ENCODE measurements around the gene ADORA1.

ADORA1 gene

DNA sequence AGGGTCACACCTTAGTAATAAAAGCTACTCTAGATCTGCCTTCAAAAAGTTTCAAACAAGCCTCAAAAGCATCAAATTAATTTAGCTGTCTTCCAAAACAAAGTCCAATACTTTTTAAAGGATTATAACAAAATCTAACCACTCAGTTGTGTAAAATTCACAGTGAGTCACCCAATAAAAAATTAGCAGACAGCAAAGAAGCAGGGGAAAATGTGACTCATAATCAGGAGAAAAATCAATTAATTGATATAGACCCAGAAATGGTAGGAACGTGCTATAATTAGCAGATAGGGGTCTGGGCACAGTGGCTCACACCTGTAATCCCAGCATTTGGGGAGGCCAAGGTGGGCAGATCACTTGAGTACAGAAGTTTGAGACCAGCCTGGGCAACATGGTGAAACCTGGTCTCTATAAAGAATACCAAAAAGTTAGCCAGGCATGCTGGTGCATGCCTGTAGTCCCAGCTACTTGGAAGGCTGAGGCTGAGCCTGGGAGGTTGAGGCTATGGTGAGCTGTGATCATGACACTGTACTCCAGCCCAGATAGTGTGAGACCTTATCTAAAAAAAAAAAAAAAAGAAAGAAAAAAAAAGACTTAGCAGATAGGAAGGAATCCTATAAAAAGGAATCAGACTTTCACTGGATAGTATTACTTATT is 33.6 kb upstream of the ADORA1 start:
- DNase-seq, result no peak

DNA sequence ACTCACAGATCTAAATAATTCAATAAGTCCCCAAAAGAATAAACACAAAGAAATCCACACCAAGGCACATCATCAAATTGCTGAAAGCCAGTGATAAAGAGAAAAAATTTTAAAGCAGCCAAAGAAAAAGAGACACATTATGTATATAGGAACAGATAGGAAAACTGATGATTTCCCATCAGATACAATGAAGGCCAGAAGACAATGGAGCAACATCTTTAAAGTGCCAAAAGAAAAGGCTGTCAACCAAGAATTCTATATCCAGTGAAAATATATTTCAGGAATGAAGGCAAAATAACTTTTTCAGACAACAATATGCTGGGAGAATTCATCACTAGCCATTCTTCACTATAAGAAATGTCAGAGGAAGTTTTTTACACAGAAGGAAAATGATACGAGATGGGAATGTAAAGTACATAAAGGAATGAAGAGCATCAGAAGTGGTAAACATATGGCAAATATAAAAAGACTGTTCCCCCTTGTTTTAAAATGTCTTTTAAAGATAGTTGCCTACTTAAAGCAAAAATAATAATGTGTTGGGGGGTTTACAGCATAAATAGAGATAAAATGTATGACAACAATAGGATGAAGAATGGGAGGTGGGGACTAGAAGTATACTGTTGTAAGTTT is 32.4 kb upstream of the ADORA1 start:
- DNase-seq, result no peak

DNA sequence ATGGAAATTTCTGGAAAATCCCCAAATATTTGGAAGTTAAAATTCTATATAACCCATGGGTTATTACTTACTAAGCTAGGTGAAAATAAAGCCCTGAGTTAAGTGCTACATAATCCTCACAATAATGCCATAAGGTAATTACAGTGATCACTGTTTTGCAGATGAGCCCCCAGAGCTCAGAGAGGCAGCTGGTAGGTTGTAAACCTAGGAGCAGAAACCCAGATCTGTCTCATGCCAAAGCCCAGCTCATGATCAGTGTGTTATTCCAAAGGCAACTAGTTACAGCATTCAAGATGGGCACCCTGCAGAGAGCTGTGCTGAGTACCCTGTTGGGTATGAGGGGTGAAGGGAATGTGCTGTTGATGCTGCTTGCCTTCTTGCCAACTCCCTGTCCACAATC is 31.0 kb upstream of the ADORA1 start:
- no peak for DNase-seq

DNA sequence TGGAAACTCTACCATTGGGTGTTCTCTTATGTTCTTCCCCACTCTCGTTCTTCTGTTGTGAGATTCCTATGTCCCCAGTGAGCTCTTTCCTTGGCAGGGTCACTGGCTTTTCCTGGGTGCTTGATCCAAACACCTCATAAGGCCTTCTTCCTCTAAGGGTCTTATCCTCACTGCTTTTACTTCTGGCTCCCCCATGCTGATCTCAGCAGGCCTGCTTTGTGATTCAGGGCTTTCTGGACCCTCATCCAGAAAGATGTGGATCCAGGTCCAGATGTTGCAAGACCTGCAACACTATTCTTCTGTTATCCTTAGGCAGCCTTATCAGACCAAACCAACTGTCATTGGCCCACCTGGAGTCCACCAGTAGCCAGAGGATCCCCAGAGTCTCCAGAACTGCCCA is 30.5 kb upstream of the ADORA1 start:
- DNase-seq, result no peak

GRCh38 chr1:203098445-203098844 is 29.1 kb upstream of the ADORA1 start:
- no peak for DNase-seq

DNA sequence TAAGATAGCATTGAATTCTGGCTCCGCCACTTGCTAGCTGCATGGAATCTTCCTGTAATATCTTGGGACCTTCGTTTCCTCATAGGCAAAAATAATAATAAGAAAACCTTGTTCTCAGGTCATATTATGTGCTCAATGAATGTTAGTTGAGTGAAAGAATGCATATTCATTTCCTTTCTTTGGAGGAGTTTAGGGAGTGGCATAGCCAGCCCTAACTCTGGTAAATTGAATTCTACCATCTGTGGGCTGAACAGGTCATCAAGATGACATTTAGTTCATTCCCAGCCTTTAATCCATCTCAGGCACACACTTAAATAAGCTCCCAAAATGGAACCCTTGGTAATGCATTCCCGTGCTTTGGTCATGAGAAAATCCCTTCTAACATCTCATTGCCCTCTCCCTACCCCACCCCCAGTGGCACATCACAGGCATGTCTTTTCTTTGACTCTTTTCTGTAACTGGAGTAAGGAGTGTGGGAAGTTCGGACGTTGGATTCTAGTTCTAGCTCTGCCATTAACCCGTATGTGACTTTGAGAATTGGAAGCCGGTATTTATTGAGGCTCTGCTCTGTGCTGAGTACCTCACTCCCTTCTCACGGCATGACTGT is 28.5 kb upstream of the ADORA1 start:
- DNase-seq, result no peak

GRCh38 chr1:203099805-203100515 is 27.6 kb upstream of the ADORA1 start:
- no peak for DNase-seq

GRCh38 chr1:203100516-203100869 is 27.0 kb upstream of the ADORA1 start:
- DNase-seq, result no peak

DNA sequence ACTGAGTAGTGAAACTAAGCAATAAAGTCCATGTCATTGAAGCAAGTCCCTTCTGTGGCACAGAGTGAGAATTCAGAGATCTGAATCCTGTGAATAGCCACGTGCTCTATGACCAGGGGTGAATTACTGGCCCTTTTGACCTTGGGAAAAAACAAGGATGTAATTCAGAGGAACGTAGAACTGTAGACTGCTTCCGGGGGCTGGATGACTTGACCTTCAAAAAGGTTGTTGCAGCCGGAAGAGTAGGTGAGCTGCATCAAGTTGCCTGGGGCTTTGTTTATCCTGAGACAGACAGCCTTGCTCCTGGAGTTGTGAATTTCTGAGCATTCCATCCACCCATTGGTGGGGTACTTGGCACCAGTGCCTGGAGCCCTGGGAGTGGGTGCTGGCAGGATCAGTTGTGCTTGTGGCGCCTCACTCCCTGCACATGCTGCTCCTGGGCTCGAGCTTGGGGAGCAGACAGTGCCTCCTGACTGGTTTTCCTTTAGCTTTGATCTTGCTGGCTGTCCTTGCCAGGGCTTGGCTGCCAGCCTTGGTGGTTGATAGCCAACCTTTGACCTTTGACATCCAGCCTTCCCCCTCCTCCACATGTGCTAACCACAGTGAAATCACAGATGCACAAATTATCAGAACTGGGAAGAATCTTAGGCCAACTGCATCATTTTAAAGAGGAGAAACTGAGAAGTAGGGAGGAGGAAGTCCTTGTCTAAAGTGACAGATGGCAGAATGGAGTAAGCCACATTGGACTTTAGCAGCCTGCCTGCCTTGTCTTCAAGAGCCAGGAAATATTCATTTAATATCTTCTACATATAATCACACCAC is 25.5 kb upstream of the ADORA1 start:
- DNase-seq, result peak in 8 of 58 donors; percentile 13 to 42 (median 22)

GRCh38 chr1:203103216-203103615 is 24.3 kb upstream of the ADORA1 start:
- peak in 11 of 58 donors; percentile 13 to 67 (median 31) for DNase-seq

- no peak for DNase-seq
Measured at GRCh38 chr1:203103829-203104495, 23.6 kb upstream of the ADORA1 start.

DNA sequence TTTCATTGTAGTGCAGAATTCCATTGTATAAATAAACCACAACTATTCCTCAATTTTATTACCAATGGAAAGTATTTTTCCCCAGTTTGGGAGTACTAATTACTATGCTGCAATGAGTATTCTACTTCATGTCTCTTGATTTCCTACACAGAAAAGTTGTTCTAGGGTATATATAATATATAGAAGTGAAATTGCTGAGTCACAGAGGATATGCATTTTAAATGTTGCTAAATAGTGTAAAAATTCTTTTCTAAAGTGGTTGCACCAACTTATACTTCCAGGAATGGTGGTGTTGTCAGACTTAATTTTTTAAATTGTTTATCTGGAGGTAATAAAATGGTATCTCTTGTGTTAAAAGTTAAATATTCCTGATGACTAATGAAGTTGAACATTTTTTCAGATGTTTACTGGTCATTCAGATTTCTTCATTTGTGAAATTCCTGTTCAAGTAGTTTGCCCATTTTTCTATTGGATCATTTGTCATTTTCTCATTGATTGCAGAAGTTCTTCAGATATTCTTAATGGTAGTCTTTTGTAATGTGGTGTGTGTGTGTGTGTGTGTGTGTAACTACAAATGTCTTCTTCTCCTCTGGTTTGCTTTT is 22.6 kb upstream of the ADORA1 start:
- no peak for DNase-seq

DNA sequence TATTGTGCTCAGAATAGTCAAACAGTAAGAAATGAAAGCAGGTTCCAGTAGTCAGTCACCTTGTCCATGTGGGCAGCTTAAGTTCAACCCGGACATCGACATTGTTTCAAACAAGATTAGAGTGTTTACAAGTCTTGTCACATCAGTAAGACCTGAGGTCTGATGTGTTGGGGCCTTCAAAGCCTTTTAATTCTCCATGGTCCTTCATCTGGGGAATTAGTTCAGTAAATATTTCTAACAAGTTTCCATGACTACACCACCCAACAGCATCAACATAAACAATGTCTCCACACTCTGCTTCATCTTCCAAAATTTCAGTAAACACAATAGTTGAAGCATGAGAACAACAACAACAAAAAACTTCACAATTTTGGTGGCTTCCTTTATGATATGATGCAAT is 15.1 kb upstream of the ADORA1 start:
- no peak for DNase-seq

DNA sequence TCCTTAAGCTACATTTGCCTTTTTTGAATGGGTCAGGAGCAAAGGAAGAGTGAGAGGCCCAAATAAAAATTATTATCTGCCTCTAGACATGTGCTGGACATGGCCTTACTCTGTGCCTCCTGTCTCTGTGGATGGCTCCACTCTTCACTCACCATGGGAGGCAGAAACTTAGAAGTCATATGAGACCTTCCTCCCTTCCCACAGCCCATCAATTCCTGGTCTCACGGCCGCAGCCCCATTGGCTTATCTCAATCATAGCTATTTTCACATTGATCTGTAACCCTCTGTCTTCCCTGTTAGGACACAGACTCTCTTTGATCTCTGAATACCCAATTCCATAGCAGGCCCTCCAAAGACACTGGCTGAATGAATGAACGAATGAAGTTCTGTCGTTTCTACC is 14.2 kb upstream of the ADORA1 start:
- no peak for DNase-seq

DNA sequence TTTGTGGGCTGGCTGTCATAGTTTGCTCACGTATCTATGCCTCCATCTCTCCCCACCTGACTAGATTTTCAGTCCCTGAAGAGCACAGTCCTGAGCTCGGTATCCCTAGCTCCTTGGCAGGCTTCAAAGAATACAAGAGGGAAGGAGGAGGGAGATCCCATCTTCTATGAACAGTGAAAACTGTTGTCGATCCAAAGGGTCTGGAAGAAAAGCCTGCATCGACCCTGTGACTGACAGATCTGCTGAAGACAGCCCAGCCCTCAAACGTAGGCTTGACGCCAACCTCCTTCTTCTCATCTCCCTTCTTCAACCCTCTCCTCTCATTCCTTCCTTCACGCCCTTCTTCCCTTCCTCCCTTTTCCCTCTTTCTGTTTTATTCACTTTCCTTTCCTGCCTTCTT is 13.3 kb upstream of the ADORA1 start:
- no peak for DNase-seq

- DNase-seq, result no peak
Measured at GRCh38 chr1:203116091-203116820, 11.3 kb upstream of the ADORA1 start.

GRCh38 chr1:203117611-203118575 is 9.6 kb upstream of the ADORA1 start:
- DNase-seq, result peak in 47 of 58 donors; percentile 14 to 80 (median 57)
